Stimulated activated CD8-positive, alpha-beta memory T cell treated with anti-CD3 and anti-CD28 coated beads, Interleukin-15, amount 100 ng/mL, for 4 hours (primary cell): ENCODE data around the gene DLG2.

Experiments
- DNase-seq, 2 donors: peaks; one replicate each; pipeline ENCODE4 v3.0.0-alpha.2; 2020; ENCODE audit warnings: low read depth in 2 of 2

DLG2 gene

DNA sequence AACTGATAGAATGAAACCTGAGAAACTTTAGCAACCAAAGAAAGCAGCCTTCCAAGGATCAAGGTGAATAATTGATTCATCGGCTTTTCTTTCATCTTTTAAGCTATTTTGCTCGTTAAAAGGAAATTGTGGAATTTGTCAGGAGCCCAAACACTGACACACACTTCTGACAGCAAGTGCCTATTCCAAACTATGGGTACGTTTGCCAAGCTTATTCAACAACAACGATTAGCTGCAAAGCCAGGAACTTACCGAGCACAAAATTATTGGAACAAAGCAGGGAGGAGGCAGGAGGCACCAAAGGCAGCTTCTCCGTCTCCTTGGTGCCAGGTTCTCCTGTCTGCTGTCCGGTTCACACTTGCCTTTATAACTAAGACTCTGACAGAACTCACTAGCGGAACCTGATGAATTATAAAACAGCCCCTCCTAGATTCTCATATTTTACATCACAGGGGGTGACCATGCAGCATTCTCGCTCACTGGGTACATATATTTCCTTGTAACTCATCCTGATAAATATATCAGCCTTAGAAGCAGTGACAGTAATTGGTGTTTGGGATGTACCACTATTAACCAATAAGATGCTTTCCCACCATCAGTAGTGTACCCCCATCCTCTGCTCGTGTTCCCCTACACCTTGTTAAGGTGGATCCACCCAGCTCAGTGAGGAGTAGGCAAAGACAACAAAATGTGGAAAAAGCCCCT is 1945.1 kb downstream of the DLG2 start:
- no peak for DNase-seq

DNA sequence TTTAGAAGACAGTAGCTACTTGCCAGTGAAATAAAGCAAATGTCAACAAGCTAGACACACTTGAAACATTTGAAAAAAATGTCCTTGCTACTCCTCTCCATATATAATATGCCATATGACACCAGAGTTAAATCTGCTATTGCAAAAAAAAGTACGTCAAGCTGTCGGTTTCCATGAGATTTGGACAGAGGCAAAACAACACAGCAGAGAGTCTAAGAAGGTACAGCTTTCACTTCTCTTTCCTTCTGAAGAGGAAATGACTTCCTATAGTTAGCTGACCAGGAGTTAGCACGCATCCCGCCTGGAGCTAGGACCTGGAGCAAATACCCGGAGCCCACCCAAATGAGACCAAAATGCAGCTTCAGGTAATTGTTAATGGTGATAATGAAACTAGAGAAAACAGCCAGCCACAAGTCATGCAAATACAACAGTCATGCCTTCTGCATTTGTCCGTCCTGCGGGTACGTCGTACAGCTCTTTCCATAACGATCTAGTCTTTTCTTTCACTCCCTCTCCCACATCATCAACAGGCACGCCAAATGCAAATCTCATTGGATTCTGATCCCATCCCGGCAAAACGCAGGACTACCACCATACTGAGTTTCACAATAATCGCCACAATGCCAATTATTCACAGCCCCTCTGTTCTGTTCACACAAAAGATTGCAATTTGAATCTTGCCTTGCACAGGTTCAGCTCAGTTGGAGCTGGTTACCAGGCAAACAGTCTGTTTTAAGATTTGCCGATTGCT is 1945.9 kb downstream of the DLG2 start:
- no peak for DNase-seq

DNA sequence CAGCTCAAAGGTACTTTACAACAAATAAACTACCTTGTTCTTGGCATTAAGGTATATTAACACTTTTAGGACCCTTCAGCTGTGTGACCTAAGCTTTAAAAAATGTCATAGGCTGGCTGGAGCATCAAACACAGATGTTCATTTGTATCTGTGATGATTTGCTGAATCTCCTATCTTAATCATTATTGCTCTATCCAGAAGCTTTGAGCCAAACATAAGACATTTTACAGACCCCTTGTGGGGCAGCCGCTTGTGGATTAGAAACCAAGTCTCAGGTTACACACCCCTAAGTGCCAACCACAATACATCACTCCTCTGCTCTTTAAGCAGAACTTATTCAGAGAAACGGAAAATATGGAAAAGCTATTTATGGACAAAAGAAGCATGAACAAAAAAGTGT is 1946.8 kb downstream of the DLG2 start:
- no peak for DNase-seq

DNA sequence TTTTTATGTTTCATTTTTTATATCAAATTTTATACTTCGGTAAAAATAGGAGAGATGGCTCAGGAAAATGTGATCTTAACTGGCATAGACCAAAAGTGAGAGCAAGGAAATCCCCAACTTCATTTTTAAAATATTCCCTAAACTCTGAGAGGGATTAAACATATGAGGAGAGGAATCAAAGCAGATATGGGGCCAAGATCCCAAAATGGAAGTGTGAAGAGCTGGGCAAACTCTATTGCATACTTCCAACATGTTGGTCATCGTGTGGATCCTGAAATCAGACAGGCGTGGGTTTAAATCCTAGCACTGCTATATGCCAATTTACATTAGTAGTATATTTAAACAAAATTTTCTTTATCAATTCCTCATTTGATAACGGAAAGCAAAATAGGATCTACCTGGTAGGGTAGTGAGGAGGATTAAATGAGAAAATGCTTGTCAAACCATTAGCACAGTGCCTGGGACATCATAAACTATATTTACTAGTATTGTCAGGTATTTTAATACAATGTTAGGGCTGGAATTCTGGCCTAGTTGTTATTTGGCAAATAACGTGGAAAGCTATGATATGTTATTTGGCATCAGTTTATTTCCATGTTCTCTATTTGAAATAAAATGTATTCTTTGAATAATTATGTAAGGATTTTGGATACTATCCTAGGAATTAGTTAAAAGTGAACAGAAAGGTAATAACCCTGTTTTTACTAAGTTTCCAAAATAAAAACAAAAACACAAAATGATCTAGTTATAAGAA is 1948.1 kb downstream of the DLG2 start:
- DNase-seq = no peak

DNA sequence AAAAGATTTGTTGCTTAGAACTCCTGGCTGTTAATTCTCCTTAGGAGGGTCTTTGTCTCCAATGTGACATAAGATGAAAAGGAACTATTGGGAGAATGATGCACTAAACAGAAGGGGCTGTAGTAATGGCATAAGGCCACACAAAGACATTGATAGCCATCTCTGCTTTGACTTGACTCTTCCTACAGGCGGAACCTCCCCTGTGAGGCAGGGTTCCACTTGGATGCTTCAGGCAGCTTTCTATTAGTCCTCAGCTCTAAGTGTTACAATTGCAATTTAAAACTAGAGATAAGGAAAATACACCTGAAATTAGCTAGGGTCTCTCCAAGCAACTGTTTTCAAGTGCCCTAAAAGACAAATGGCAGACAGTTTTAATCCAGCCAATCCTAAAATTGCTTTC is 1949.4 kb downstream of the DLG2 start:
- no peak for DNase-seq

DNA sequence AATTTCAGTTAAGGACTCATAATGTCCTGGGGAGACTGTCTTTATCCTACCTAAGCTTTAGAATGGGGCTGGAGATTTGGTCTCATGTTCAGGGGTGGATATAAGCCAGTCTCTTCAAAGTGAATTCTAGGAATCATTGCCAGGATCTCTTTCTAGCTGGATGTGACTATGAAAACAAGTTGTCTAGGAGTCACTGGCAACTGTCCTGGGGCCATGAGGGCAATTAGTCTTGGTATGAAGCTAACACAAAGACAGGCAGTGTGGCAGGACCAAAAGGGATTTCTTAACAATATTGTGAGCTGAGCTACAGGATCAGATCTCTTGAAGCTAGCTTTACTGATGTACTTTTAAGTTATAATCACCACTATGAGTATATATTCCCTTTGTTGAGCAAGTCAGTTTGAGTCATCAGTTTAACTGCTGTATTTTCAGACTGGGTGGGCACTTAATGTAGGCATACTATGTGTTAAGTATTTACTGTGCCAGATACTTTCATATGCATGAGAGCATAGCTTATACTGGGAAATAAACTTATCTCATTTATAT is 1951.0 kb downstream of the DLG2 start:
- DNase-seq = no peak

DNA sequence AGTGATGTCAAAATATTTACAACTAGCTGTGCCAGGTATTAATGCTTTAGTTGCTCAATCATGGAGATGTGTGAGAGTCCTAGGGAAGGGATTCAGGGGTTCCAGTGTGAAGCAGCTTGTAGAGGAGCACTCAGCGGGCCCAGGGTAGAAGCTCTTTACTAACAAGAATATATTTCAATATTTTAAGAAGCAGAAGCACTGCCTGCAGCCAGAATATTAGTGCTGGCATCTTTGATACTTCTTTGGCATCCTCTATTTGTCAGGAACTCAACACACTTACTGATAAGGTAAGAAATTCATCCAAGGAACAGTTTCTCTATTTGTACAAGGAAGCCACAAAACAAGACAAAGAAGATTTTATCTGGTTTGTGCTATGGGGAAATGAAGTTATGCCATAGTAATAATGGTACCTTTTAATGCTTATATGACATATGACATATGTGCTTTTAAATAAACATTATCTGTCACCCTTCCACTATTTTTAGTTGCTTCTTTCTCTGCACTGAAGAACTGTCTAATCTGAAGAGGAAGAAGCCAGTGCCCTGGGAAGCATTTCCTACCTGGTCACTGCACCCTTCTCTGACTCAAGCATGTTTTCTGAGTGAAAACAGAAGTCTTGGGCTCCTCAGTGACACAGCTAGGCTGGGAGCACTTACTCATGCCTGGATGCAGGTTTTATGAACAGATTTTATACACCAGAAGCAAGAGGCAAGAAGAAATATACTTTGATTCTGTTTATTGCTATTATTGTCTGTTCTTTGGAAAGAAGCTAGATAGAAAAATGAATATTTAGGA is 1952.8 kb downstream of the DLG2 start:
- no peak for DNase-seq

DNA sequence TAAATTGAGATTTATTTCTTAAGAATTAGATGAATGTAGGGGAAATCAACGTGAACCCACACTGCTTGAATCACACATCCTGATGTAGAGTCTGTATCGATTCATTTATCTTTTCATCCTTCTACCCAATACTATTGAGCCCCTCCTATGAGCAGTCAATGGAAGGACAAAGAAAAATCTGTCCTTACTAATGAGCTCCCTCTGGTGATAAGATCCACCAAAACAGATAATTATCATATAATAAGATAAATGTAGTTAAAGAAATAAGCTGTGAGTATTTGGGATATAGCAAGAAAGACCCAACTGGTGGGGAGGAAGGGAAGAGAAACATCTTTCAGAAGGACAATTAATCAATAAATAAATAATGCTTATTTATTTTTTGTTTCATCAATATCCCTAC is 1955.9 kb downstream of the DLG2 start:
- no peak for DNase-seq

DNA sequence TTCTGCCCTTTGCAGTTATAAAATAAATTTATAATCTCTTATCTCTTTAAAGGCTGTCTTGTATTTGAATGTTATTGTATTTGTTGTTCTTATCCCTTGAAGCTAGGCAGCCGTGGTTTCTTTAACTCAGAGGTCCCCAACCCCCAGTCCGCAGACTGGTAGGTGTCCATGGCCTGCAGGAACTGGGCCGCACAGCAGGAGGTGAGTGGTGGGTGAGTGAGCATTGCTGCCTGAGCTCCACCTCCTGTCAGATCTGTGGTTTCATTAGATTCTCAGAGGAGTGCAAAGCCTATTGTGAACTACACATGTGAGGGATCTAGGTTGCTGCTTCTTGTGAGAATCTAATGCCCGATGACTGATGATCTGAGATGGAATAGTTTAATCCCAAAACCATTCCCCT is 1961.0 kb downstream of the DLG2 start:
- DNase-seq = no peak

DNA sequence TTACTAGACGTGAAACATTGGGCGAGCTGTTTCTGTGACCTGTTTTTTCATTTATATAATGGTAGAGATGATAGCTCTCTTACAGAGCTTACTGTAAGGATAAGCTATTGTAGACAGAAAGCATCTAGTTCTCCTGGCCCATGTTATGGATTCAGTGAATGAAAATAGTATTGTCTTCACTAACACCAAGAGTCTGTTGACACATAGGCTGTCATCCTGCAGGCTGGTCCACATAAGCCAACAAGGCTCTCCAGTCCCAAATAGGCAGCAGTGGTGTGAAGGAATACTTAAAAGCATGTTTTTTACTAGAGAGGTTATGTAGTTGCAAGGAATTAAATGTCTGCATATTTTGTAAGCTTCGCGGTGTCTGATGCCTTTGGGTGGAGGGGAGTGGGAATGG is 1963.2 kb downstream of the DLG2 start:
- DNase-seq = no peak

DNA sequence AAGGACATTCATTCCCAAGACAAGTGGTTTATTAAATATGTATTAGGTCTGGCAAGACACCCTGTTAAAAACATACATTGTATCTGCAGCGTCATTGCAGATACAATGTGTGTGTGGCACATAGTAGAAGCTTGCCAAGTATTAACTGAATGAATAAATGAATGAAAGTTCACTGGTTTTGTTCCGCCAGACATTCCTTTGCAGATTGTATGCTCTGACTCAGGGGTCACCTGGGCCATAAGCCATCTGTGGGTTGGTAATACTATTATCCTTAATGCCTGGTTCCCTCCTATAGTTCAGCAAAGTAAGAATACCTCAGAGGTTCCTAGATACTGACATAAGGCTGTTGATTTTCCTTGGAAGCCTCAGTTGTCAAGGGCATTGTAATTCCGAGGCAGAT is 1963.7 kb downstream of the DLG2 start:
- DNase-seq = no peak

DNA sequence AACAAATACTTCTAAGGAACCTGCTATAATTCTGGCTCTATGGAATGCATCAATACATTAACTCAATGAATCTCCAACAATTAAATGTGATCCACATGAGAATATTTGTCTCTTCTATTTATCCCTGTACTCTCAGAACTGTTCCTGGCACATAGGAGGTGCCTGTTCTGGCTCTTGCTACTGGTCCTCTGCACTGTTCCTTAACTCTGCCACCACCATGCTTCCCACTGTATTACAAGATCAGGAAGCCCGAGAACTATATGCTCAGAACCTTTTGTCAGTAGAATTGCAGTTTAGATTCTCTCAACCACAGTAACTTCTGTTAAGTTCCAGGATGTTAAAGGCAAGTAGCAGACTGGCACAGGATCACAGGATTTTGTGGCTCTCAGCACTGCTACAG is 1964.7 kb downstream of the DLG2 start:
- DNase-seq = no peak

DNA sequence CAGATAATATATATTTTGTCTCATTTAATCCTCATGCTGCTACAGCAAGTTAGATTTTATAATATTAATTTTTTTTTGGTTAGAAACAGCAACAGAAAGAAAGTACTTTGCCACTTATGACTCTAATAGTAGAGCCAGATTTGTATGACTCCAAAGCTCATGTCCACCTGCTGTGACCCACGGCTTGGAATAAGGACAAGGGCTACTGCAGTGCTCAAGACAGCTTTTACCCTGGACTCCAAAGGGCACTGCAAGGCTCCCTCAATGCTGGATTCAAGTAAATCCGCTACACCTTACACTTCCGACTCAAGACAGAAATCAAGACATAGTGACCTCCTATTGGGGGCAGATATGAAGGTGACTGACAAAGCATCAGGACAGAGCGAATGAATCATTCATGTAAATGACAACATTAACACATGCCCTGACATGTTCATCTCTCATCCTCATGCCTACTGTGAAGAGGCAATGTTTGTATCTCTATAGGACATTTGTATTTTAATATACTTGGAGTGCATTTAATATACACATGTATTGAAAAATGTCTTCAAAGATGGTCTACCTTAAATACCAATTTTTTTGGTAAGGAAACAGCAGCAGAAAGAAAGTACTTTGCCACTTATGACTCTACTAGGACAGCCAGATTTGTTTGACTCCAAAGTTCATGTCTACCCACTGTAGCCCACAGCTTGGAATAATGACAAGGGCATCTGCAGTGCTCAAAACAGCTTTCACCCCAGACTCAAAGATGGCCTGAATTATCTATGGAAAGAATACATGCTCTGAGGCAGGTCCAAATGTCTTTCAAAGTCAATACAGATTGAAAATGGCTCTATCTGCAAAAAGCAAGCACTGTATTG is 1965.4 kb downstream of the DLG2 start:
- no peak for DNase-seq

DNA sequence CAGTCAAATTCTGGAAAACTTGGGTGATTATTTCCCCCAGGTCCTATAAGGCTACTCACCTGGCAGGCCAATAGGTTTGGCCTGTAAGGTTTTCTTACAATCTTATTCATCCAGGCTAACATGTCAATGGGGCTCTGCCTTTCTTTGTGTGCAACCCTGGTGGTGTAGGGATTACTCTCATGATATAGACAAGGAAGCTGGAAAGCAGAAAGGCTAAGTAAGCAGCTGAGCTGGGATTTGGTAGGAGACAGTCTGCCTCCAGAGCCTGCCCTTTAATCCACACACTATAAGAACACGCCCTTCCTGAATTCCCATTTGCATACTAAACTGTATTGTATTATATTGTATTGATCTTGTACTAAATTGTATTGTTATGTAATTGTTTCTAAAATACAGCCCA is 1967.7 kb downstream of the DLG2 start:
- no peak for DNase-seq

DNA sequence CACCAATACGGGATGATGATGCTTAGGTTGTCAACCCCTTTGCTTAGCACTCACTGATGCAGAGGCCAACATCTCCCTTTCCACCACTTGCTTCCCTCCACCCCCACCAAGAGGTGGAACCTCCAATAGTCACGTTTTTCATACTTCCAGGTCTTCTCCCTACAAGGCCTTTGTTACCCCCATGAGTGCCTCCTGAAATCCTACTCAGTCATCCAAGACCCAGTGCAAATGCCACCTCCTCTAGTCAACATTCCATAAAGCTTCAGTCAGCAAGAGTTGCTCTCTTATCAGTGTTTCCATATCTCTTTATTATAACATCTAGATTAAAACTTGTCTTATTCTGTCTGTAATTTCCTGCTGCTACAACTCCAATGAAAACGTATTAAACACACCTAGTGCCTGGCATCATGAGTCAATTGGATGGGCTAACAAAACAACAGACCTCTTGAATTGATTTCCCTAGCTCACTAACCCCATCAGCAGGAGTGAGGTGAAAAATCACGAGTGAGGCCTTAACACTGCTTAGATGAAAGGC is 1970.3 kb downstream of the DLG2 start:
- DNase-seq = no peak

DNA sequence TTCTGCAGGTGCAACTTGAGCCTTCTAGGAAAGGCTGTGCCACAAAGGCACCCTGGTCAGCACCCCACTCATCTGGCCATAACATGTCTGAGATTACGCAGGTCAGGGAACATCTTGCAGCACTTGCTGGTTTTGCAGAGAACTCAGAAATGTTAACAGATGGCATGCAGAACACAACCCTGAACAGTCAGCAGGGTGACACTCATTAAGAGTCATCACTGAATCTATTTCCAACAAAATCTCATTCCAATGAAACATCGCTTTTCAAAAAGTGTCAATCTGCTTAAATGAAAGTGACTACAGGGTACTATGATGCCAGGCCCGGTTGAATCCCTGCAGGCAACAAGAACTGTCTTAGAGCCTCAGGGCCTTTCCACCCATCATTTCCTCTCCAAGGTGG is 1971.2 kb downstream of the DLG2 start:
- DNase-seq = no peak

DNA sequence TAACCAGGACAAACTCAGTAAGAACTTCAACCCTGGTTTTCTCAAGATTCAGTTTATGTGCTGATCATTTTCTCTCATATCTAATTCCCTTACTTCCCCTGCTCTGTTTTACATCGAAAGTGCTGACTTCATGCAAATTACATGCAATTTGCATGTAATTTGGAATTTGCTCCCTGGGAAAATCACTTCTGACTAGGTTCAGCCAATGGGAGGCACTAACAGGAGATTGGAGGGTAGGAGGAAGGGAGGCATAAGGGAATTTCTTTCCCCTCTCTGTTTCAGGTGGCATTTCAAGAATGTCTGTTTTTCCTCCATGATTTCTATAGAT is 1977.7 kb downstream of the DLG2 start:
- DNase-seq = no peak

DNA sequence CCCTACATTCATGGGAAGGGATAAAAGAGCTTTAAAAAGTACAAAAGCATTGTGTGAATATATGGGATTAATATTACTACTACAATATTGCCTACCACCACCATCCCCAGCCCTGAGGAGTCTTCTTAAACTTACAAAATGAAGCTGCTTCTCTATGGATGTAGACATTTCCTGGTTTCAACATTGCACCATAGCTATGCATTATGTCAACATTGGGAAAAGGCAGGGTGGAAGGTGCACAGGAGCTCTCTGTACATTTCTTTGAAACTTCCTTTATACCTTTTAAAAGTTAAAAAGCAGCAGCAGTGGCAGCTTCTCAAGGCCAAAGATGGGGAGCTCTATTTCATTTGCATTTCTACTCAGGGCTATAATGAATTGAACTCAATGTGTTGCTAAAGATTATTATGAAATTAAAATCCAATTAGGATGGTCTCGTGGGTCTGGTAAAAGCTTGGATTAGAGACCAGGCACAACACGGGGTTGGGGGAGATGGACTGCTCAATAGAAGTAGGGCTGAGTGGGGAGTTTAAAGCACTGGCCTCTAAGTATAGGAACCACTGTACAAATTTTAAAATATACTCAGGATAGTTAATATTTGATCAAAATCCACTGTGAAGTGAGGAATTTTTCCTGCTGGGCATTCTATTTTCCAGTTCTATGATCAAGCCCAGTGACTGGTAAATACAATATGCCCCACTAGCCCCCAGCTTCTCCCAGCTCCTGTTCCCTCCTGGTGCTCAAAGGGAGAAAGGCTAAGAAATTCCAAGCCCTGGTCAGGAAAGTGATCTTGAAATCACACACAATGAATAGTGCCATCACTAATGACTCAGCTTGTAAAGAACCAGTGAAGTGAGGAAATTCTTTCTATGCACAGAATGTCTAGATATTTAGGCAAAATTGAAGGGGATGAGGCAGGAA is 1978.3 kb downstream of the DLG2 start:
- no peak for DNase-seq

DNA sequence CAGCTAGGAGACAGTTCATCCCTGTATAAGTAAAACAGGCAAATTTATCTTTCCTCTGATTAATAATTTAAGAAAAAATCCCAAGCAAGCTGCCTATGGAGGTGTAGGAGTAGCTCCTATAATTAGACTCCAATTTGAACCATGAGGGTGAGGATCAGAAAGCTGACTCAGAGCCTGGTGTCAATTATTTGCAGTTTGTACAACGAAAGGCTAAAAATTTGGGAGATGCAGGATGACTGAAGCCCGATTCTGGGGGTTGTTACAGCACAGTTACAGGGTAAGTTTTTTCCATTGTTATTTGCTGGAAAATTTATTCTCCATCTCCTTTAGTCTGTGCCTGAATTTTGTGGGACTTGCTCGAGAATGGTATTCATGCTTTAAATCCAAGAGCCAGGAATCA is 1981.6 kb downstream of the DLG2 start:
- DNase-seq = no peak

DNA sequence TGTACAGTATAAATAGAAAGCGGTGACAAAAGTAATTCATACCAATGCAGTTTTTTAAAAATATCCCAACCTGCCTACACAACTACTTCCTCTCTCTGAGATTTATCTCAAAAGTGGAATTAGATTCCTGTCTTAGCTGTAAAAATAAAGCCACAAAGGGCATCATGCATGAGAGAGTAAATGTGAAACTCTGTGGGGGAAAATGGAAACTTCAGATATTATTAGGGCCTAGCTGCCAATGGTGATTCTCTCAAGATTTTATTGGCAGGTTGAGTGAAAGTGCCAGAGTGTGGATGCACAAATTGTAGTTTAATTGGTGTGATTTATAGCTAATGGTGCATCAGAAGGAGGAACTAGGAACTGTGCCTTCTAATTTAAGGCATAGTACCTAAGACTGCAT is 1984.0 kb downstream of the DLG2 start:
- no peak for DNase-seq
